HG03442 (cell line): ENCODE results near the gene MTUS2.
"Not testable (repeated sequence)": the region's sequence is repeated elsewhere in the genome, so short reads cannot be mapped to it uniquely, and the experiment has no call there.

Experiments used
- ATAC-seq: cut with Tn5 transposase; IDR thresholded peaks from one replicate; pipeline ENCODE4 v1.9.1; 2021; ENCODE audit warnings: mild to moderate bottlenecking, moderate library complexity; ENCODE audit not compliant: unreplicated experiment

The MTUS2 gene

DNA sequence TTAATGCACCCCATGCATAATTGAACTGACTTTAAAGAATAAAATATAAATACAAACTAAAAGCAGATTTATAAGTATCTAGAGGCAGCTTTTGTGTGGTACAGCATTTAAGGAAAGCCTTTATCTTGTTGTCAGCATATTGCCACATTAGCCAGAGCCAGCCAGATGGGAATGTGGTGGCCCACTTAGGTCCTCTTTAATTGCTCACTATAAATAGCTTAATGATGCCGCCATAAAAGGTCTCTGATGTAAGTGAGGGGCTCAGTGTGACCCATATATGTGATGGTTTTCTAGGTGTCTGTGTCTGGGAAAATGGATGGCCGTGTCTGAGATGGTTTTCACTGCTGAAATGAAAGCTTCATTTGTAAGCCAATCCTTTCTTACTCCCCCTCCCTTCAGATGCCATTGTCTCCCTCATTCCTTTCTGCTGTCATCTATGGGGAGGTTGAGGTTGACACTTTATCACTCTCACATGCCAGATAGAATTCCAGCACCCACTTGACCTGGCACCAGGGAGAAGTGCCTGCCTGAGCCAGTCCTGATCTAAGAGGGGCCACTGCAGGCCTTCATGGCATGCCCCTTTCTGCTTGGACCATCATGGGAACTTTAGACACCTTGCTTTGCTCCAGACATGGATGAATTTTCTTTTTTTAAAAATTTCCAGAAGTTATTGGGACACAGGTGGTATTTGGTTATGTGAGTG lies 135.3 kb downstream of the MTUS2 start:
- no peak for ATAC-seq

- no peak for ATAC-seq
Measured at GRCh38 chr13:28958018-28958417, 137.9 kb downstream of the MTUS2 start.

DNA sequence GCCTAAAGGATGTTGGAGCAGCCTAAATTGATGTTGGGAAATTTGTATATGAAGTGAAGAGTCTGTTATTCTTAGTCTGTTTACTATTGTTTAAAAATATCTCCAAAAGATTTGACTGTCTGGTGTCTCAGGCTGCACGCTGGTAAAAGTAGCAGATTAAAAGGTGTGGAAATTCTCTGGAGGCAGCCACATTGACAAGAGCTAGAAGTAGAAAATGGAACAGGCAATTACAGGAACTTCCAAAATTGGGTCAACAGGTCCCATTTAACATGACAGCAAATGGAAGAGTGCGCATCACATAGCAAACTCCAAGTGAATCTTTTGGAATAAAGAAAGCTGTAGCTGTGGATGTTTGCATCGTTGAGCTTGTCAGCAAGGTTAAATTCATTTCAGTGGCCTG lies 138.3 kb downstream of the MTUS2 start:
- ATAC-seq = no peak

DNA sequence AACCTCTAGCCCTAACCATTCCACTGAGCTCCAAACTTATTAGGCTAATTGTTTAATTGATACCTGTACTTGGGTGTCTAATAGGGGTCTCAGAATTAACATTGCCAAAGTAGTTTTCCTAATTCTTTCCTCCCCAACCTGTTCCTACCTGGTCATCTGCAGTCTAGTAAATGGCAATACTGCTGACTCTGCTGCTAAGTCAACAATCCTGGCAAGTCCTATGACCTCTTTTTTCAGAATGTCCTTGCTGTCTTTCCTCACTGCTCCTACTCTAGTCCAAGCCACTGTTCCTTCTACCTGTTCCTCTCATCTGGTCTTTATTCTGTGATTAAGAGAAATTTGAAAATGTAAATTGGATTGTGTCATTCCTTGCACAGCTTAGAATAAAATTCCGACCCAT lies 143.9 kb downstream of the MTUS2 start:
- no peak for ATAC-seq

GRCh38 chr13:28964803-28965202 lies 144.7 kb downstream of the MTUS2 start:
- no peak for ATAC-seq

DNA sequence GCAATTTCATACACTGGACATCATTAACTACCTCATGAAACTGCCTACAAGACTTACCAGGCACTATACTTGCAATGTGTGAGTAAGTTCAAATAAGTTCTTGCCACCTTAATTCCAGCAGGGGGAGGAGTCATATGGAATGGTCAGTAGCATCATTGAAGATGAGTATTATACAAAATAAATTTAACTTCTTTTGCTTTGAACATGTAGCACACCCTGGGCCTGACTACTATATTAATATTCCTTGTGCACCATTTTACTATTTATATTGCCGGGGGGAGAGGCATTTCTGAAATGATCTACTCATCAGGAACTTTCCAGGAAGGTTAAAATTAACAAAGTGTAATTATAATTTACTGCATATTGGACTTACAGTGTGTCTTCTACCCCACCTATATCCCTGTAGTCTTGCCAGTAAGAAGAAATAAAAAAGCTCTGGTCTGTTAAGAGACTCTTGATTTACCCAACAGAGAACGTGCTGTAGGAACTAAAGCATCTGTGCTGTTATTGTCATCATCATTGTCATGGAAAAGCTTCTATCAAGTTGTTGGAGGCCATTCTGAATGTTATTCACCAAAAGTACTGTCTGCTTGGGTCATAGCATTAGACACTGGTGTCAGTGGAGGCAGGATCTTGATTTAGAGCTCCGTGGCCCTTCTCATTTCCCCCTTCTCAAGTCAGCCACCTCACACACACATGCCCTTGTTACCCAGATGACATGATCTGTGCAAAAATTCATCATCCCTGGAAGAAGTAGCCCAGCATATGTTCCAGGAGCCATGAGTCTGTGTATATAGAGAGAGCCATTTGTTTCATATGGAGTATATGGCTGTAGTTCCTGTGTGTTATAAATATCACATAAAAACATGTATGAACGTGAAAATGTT lies 147.1 kb downstream of the MTUS2 start:
- ATAC-seq = no peak

- ATAC-seq = no peak
Measured at GRCh38 chr13:28976195-28976594, 156.1 kb downstream of the MTUS2 start.

DNA sequence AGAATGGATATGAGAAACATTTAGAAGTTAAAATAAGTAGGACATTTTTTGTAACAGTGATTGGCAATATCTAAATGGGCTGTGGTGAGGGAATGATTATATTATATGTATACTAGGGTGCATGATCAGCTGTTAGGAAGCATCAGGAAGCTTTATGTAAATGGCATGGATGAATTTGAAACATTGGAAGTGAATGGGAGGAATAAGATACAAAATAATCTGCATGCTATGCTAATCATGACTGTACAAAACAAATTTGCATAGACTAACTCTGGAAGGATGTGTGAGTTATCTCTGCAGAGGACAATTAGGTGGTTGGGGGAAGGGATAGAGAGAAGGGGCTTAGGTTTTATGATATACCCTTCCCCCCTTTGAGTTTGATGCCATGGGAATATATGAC lies 156.5 kb downstream of the MTUS2 start:
- no peak for ATAC-seq

- ATAC-seq = no peak
Measured at GRCh38 chr13:28978574-28978973, 158.4 kb downstream of the MTUS2 start.

DNA sequence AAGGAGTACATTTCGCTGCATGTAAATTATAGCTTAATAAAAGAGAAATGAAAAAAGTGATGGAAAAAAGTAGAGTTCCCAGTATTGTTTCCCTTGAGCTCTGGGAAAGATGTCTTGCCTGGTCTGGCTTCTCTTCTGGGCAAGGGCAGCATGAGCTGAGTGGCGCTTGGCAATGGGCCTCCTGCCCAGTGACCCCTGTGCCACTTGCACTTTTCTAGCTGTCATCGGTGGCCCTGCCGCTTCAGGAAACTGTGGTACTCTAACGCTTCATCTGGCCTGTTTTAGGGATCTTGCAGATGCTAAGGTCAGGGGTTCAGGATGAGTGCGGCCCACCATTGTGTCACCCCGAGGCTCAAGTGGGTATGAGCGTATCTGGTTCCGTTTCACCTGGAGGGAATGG lies 161.4 kb downstream of the MTUS2 start:
- no peak for ATAC-seq

DNA sequence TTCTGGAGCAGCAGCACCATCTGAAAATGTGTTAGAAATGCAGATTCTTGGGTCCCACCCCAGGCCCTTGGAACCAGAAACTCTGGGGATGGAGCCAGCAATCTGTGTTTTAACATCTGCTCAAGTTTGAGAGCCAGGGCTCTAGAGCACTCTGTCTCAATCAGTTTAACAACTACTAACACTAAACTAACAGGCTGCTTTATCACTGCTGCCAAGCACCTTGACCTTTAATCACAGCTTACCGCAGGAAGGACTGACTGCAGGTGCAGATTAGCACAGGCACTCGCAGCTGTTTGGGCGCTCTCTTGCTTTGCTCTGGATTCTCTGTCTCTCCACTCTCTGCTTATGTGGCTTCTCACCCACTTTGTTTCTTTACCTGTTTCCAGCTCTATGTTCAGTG lies 163.5 kb downstream of the MTUS2 start:
- ATAC-seq = no peak

DNA sequence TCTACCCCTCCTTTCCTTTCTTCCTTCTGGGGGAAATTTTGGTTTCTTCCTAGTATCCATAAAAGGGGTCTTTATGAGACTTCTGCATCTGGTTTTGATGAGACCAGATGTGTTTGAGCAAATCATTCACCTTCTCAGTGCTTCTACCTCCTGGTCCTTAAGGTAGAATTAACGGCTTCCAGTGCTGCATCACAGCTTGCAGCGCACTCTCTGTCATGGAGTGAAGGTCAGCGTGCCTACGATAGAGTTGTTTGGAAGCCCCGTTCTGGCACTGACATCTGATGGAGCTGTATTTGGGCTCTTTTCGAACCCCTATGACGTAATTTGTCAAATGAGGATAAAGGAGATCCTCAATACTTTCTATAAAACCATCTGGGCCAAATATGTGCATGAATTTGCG lies 164.2 kb downstream of the MTUS2 start:
- no peak for ATAC-seq

DNA sequence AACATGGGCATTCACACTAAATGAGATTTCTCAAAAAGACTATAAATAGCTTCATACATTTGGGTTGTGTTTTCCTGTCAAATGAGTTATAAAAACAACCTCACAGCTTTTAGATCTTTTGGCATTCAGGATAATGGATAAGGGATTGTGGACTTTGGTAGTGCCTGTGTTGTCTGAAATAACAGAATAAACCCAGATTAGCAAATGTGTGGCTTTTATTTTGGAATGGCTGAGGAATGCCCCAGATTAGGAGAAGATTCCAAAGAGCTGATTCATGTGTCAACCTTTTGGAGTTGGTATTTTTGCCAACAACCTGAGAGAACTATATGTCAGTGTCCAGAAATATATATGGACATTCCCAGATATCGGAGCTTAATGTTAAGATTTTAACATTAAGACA lies 164.7 kb downstream of the MTUS2 start:
- no peak for ATAC-seq

DNA sequence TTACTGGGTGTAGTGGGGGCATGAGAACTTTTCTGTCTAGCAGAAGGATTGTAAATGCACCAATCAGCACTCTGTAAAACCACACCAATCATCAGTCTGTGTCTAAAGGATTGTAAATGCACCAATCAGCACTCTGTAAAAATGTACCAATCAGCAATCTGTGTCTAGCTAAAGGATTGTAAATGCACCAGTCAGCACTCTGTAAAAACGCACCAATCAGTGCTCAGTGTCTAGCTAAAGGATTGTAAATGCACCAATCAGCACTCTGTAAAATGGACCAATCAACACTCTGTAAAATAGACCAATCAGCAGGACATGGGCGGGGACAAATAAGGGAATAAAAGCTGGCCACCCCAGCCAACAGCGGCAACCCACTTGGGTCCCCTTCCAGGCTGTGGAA lies 170.2 kb downstream of the MTUS2 start:
- not testable (repeated sequence) for ATAC-seq

DNA sequence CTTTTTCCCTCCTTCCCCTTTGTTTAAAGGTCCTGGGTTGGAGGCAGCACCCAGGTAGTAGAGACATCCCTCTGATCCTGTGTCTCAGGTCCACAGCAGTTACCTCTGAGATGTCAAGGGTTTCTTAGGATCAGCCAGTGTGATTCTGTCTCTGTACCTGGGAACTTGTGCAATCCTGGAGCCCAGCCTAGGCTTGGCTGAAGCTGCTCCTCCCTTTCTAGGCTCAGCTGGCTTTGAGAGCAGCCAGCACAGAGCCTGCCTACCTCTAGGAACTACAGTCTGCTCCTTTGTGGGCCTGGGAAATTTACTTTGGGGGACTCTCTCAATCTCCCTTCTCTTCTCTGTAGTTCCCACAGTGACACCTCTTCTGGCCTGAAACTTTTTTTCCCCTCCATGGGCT lies 171.6 kb downstream of the MTUS2 start:
- ATAC-seq = no peak

DNA sequence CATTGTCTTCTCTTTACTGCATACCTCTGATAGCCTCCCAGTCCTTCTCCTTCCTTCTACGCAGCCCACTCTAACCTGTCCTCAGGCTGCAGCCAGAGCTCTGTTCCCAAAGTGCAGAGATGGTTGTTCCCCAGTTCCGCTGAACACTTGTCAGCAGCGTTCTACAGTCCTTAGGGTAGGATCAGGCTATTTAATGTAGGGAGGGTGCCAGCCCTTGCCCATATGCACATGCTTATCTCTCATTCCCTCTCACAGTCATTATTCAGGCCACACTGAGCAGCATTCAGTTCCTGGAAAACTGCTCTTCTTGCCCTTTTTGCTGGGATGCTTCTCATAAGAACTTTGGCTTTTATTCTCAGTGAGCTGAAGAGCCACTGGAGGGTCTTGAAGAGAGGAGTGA lies 180.7 kb downstream of the MTUS2 start:
- ATAC-seq = no peak

DNA sequence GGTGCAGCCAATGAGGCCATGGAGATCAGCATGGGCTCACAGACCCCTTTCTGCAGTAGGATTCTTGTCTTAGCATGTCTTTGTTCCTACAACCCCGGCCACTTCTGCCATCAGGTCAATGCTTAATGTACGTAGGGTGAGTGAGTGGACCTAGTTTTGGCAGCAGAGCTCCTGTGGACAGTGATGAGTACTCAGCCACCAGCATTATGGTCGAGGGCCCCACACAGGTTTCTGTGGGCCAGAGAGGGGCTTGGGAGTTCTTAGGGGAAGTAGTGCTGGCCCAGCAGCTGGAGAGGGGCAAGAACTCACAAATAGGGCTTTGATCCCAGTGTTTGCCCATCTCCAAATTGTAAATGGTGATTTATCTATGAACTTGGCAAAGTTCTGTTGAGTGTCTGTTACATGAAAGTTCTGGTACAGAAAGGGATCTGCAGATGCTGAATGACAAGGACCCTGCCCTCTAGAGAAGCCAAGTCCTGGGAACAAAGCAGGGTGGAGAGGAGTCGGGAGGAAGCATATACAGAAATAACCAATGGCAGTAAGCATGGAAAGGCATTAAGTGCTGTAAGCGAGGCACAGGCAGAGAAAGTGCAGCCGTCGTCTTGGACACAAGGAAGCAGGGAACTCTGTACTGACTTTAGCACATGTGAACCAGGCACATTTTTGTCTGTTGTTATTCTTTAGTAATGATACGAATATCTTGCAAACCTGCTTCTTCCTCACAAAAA lies 185.1 kb downstream of the MTUS2 start:
- ATAC-seq = no peak

DNA sequence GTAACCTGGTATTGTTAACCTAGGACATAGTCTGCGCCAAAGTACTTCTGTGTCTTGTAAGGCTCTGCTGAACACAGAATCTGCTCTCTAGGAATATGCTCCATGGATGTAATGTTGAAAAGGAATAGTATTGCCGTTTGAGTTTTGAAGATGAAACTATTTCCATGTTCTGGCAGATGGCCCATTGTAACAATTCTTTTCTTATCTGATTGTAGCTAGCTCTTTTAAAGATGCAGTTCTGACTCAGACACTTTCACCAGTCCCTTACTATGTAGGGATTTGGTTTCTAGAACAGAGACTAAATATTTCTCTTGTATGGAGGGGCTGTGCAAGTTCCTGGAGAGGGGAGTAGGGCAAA lies 185.6 kb downstream of the MTUS2 start:
- ATAC-seq = no peak

- ATAC-seq = no peak
Measured at GRCh38 chr13:29006359-29006850, 186.3 kb downstream of the MTUS2 start.

- no peak for ATAC-seq
Measured at GRCh38 chr13:29008296-29008695, 188.2 kb downstream of the MTUS2 start.

- no peak for ATAC-seq
Measured at GRCh38 chr13:29020314-29020713, 200.2 kb downstream of the MTUS2 start.

DNA sequence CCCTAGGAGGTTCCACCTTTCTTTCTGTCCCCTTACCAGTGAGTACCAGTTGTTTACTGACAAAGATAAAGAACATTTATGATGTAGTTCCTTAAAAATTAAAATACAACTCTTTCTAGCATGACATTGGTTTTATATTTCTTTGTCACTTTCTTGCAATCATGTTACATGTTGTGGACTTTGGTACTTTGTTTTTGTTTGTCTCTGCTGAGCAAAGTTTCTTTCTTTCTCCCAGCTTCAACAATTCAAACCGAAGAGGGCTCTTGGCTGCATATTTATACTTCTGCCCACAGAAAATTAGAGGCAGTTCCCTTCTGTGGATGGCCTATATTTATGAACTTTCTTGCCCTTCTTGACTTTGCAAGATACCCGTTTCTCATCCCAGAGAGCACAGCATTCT lies 201.2 kb downstream of the MTUS2 start:
- no peak for ATAC-seq
